Sigmoid colon (tissue), 4 donors: ENCODE measurements around the gene SLC26A9.

Experiments used
- EP300 ChIP-seq, 4 donors: sonication (generic); formaldehyde crosslinking; IDR thresholded peaks; one replicate each; pipeline ENCODE4 v1.6.1; 2017; ENCODE audit warnings: antibody characterized with exemption in 4 of 4
- POLR2A ChIP-seq, 2 donors: fragments of 450-650 bp; IDR thresholded peaks; one replicate each; pipeline ENCODE4 v1.6.1; 2016; ENCODE audit warnings: antibody characterized with exemption in 2 of 2, mild to moderate bottlenecking in 2 of 2, moderate library complexity in 2 of 2
- POLR2AphosphoS5 ChIP-seq, 4 donors: sonication (generic); formaldehyde crosslinking; IDR thresholded peaks; one replicate each; pipeline ENCODE4 v1.6.1; 2017; ENCODE audit warnings: antibody characterized with exemption in 4 of 4
- TF ChIP-seq, protein P1 (sequence below), 4 experiments: fragments of 450-650 bp in 3 of 4; fragments of 200-600 bp in 1 of 4; IDR thresholded peaks; one replicate each; pipeline ENCODE4 v1.5.1; 2016 to 2019; ENCODE audit warnings: antibody characterized with exemption in 4 of 4, mild to moderate bottlenecking in 3 of 4, moderate library complexity in 2 of 4

DNA sequence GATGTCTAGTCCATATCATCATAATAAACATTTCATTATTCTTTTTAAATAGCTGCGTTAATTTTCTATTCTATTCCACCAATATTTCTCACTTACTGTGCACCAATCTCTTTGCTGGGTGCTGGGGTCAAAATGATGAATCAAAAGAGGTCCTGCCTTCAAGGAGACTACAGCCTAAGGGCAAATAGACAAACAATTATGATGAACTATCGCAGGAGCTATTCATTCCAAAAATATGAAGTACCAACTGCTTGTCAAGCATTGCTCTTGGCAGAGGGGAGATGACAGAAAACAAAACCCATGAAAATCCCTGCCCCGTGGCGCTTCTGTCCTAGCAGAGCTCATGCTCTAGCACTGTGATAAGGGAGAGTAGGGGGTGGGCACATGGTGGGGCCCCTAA is 28.8 kb upstream of the SLC26A9 start:
- TF ChIP-seq POLR2A (IDR thresholded peaks at IDR 0.05) (no peak), POLR2AphosphoS5 (IDR thresholded peaks at IDR 0.05) (no peak), EP300 (IDR thresholded peaks at IDR 0.05) (no peak)
- TF ChIP-seq, protein P1, sequence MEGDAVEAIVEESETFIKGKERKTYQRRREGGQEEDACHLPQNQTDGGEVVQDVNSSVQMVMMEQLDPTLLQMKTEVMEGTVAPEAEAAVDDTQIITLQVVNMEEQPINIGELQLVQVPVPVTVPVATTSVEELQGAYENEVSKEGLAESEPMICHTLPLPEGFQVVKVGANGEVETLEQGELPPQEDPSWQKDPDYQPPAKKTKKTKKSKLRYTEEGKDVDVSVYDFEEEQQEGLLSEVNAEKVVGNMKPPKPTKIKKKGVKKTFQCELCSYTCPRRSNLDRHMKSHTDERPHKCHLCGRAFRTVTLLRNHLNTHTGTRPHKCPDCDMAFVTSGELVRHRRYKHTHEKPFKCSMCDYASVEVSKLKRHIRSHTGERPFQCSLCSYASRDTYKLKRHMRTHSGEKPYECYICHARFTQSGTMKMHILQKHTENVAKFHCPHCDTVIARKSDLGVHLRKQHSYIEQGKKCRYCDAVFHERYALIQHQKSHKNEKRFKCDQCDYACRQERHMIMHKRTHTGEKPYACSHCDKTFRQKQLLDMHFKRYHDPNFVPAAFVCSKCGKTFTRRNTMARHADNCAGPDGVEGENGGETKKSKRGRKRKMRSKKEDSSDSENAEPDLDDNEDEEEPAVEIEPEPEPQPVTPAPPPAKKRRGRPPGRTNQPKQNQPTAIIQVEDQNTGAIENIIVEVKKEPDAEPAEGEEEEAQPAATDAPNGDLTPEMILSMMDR (IDR thresholded peaks at IDR 0.05) = no peak
